Measurements from ENCODE around the gene NOTUM.
"Not testable (repeated sequence)": the region's sequence is repeated elsewhere in the genome, so short reads cannot be mapped to it uniquely, and the experiment has no call there.

NOTUM gene

GRCh38 chr17:81922566-81923301 lies 38.3 kb downstream of the NOTUM start:
- DNase-seq: no peak

DNA sequence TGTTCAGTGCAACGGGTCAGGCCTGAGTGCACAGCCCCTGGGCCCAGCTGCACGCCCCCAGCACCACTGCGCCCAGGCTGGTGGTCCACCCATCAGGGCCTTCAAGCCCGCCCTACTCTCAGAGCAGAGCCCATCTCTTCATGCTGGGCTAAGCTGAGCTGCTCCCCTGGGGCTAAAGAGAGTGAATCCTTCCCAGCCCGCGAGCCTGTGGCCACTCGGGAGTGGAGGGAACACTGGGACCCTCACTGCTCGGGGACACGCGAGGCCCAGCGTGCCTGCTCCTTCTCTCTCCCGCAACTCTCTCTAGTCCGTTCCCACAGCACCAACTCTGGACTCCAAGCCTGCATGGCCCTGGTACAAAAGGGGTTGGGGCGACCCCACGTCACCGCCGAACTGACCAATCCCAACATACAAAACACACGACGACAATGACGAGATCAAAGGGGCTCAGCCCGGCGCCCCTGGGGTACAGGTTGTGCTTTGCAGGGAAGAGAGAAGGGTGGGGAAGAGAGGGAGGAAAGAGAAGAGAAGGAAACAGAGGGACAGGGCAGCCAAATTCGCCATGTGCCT lies 38.9 kb downstream of the NOTUM start:
- no peak for DNase-seq

- no peak for DNase-seq
Observed at GRCh38 chr17:81921537-81921862, 39.5 kb downstream of the NOTUM start.

GRCh38 chr17:81920612-81921536 lies 40.1 kb downstream of the NOTUM start:
- DNase-seq: no peak

GRCh38 chr17:81918832-81919545 lies 42.0 kb downstream of the NOTUM start:
- no peak for DNase-seq

DNA sequence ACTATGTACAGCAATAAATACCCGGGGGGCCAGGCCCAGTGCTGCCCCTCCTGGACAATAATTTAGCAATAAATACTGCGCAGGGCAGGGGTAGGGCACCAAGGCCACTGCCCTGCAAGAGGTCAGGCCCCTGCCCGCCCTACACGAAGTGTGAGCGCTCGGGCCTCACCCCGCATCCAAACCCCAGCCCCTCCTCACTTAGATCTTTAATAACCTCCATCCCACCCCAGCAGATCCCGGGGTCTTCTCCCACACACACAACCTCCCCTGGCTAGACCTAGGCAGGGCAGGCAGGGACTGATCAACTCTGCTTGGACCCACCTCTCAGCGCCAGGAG lies 42.7 kb downstream of the NOTUM start:
- DNase-seq: not testable (repeated sequence)

DNA sequence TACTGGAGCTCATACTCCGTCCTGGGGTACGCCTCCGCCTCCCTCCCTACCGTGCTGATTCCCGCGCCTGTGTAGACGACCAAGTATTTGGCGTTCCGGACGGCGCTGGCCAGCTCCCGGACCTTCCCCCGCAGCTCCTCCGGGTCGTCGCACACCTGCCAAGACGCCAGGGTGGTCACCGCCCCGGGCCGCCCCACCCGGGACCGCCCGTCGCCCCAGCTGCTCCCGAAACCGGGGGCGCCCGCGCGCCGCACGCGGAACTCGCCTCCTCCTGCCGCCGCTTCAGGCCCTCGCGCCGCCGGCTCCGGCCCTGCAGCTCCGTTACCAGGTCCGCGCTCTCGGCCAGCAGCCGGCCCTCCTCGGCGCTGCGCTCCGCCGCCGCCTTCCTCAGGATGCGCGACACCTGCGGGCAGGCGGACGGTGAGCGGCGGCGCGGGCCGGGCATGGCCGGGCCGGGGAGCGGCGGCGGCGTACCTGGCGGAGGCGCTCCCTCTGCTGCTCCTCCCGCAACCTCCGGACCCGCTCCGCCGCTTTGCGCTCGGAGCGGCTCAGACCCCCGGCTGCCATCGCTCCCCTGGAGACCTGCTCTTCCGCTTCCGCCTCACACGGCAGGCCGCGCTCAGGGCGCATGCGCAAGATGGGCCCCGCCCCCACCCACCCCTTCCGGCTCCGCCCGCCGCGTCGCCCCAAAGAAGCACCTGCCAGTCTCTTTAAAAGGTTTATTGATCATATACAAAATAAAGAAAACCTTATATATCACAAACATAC lies 43.2 kb downstream of the NOTUM start, which contains the start of gene SIRT7:
Gene SIRT7 (minus strand): TSS at position 612 of the 768 bp plus-strand sequence. CDS start 45 bp downstream, at position 567.
- peak; percentile 92 for DNase-seq

- DNase-seq: no peak
Observed at GRCh38 chr17:81916234-81917001, 44.6 kb downstream of the NOTUM start.

DNA sequence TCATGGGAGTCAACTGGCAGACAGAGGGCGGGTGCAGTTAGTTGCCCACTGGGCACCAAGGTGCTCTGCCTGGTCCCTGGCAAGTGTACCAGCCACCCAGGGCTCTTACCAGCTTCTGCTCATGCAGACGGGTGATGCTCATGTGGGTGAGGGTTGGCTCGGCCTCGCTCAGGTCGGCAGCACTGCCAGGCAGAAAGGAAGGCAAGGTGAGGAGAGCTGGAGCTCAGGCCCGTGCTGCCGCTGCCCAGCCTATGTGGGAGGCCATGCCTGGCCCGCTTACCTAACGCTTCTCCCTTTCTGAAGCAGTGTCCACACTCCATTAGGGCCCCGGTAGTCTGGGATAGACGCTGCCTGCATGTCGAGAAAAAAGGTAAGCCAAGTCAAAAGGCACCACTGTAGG lies 45.7 kb downstream of the NOTUM start:
- DNase-seq: no peak

GRCh38 chr17:81914103-81914850 lies 46.7 kb downstream of the NOTUM start:
- no peak for DNase-seq

- no peak for DNase-seq
Observed at GRCh38 chr17:81913394-81914102, 47.4 kb downstream of the NOTUM start.

DNA sequence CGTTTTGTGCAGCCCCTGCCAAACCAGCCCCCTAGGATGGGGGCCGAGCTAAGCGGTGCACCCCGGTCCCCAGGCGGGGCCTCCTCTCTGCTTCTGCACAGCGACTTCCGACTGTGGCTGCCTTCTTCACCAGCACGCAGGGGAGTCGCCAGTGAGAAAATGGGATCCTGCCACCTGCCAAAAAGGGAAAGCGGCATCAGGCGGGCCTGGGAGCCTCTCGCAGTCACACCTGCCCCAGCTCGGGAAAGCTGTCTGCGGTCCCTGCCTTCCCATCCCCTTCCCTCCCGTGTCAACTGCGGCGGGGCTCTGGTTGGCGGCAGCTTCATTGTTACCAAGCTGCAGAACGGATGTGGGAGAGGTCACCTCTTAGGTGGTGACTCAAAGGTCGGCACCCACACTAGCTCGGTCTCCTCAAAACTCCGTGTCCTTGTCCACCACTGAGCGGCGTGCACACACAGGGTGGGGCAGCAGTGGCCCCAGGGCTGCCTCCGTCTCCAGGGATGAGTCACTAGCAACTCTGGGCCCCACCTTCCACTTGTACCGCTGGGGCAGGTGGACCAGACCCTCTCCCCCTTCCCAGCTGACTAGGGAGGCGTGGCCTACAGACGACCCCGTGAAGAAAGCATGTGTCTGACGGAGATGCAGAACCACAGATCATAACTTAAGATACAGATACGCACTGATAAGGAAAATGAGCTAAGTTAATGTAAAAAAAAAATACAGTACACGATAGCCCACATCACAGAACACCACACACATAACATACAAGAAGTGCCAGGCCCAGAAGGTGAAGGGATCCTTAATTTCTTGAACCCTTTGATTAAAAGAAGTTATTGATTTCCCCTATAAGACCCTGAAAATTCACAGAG lies 48.3 kb downstream of the NOTUM start:
- no peak for DNase-seq

GRCh38 chr17:81911969-81912368 lies 49.0 kb downstream of the NOTUM start:
- no peak for DNase-seq

GRCh38 chr17:81911277-81911961 lies 49.6 kb downstream of the NOTUM start, which contains the start of gene PCYT2:
Gene PCYT2, minus strand, starts transcription at chr17:81911399. Its CDS starts 44 bp downstream, at chr17:81911355.
- DNase-seq: peak; percentile 93

- no peak for DNase-seq
Observed at GRCh38 chr17:81910840-81911276, 50.1 kb downstream of the NOTUM start.

- peak; percentile 36 for DNase-seq
Observed at GRCh38 chr17:81909966-81910839, 50.8 kb downstream of the NOTUM start.

- DNase-seq: no peak
Observed at GRCh38 chr17:81909231-81909630, 51.8 kb downstream of the NOTUM start.
